K562 treated with DMSO at 1 percent for 48 hours (cell line): ENCODE results near the gene CSAG3. TPM values are rescaled to one million over a fixed set of nuclear protein-coding genes. Genes with fewer than 3 reads are reported as not detected.

Source experiments
- total RNA-seq: library from RNA; unstranded; fragments of 300-600 nt; gene quantifications from 2 replicates; pipeline ENCODE4 v1.2.3, GENCODE V29; 2022; ENCODE audit warnings: low replicate concordance; ENCODE audit errors: extremely low read depth

Gene CSAG3
- not detected in 2 replicates for total RNA-seq

DNA sequence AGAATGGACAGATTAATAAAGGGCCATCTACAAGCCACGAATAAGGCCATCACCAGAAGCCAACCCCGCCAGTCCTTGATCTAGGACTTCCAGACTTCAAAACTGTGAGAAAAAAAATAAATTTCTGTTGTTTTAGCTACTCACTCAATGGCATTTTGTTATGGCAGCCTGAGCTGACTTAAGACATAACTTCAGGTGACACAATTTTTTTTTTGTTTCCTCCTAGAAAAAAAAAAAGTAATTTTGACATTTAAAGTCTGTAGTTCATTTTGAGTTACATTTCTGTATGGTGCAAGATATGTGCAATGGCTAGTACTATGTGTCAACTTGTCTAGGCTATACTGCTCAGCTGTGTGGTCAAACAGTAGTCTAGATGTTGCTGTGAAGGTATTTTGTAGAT lies at the start of gene CSAG3:
Gene CSAG3 (plus strand): TSS at position 301 of the 400 bp plus-strand sequence.

DNA sequence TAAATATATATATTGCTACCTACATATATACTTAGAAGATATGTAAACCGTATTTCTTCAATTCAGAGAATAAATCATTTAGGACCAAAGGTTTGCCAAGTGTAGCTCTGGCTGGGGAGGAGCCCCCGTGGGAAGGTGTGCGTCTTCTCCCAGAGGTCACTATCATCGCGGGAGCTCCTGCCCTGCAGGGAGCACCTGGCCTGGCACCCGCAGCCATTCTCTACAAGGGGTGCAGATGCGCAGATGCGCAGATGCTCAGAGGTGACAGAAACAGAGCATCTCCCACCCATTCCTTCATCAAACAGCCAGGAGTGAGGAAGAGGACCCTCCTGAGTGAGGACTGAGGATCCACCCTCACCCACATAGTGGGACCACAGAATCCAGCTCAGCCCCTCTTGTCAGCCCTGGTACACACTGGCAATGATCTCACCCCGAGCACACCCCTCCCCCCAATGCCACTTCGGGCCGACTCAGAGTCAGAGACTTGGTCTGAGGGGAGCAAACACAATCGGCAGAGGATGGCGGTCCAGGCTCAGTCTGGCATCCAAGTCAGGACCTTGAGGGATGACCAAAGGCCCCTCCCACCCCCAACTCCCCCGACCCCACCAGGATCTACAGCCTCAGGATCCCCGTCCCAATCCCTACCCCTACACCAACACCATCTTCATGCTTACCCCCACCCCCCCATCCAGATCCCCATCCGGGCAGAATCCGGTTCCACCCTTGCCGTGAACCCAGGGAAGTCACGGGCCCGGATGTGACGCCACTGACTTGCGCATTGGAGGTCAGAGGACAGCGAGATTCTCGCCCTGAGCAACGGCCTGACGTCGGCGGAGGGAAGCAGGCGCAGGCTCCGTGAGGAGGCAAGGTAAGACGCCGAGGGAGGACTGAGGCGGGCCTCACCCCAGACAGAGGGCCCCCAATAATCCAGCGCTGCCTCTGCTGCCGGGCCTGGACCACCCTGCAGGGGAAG lies 44.9 kb upstream of the CSAG3 start, which contains the start of gene MAGEA2B:
Gene MAGEA2B (plus strand): TSS at position 814 of the 973 bp plus-strand sequence. CDS start 2,479 bp downstream, outside the sequence.

DNA sequence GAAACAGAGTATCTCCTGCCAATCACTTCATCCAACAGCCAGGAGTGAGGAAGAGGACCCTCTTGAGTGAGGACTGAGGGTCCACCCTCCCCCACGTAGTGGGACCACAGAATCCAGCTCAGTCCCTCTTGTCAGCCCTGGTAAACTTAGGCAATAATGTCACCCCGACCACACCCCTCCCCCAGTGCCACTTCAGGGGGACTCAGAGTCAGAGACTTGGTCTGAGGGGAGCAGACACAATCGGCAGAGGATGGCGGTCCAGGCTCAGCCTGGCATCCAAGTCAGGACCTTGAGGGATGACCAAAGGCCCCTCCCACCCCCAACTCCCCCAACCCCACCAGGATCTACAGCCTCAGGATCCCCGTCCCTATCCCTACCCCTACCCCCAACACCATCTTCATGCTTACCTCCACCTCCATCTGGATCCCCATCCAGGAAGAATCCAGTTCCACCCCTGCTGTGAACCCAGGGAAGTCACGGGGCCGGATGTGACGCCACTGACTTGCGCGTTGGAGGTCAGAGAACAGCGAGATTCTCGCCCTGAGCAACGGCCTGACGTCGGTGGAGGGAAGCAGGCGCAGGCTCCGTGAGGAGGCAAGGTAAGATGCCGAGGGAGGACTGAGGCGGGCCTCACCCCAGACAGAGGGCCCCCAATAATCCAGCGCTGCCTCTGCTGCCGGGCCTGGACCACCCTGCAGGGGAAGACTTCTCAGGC lies 25.6 kb upstream of the CSAG3 start, which contains the start of the genes CSAG1 and MAGEA12:
Gene CSAG1 (minus strand): TSS at position 461 of the 715 bp plus-strand sequence. CDS start 1,261 bp downstream, outside the sequence.
Gene MAGEA12 (plus strand): TSS at position 497 of the 715 bp plus-strand sequence. CDS start 2,405 bp downstream, outside the sequence.

DNA sequence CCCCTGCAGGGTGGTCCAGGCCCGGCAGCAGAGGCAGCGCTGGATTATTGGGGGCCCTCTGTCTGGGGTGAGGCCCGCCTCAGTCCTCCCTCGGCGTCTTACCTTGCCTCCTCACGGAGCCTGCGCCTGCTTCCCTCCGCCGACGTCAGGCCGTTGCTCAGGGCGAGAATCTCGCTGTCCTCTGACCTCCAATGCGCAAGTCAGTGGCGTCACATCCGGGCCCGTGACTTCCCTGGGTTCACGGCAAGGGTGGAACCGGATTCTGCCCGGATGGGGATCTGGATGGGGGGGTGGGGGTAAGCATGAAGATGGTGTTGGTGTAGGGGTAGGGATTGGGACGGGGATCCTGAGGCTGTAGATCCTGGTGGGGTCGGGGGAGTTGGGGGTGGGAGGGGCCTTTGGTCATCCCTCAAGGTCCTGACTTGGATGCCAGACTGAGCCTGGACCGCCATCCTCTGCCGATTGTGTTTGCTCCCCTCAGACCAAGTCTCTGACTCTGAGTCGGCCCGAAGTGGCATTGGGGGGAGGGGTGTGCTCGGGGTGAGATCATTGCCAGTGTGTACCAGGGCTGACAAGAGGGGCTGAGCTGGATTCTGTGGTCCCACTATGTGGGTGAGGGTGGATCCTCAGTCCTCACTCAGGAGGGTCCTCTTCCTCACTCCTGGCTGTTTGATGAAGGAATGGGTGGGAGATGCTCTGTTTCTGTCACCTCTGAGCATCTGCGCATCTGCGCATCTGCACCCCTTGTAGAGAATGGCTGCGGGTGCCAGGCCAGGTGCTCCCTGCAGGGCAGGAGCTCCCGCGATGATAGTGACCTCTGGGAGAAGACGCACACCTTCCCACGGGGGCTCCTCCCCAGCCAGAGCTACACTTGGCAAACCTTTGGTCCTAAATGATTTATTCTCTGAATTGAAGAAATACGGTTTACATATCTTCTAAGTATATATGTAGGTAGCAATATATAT lies 5.0 kb upstream of the CSAG3 start, which contains the start of gene MAGEA2:
Gene MAGEA2 (minus strand): TSS at position 157 of the 965 bp plus-strand sequence. CDS start 2,479 bp downstream, outside the sequence.

DNA sequence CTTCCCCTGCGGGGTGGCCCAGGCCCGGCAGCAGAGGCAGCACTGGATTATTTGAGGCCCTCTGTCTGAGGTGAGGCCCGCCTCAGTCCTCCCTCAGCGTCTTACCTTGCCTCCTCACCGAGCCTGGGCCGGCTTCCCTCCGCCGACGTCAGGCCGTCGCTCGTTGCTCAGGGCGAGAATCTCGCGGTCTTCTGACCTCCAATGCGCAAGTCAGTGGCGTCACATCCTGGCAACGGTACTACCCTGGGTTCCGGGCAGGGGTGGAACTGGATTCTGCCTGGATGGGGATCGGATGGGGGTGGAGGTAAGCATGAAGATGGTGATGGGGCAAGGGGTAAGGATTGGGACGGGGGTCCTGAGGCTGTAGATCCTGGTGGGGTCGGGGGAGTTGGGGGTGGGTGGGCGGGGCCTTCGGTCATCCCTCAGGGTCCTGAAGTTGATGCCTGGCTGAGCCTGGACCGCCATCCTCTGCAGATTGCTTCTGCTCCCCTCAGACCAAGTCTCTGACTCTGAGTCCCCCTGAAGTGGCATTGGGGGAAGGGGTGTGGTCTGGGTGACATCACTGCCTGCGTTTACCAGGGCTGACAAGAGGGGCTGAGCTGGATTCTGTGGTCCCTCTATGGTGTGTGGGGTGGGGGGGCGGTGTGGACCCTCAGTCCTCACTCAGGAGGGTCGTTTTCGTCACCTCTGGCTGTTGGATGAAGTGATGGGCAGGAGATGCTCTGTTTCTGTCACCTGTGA lies 10.7 kb downstream of the CSAG3 start, which contains the start of gene MAGEA6:
Gene MAGEA6 (minus strand): TSS at position 141 of the 741 bp plus-strand sequence. CDS start 2,039 bp downstream, outside the sequence.

Other genes with a start within 250 kb of the CSAG3 start
- gene GABRQ, start 121.3 kb upstream of the CSAG3 start, total RNA-seq = not detected in 2 replicates
- not detected in 2 replicates for gene MAGEA3, start 60.4 kb upstream of the CSAG3 start, total RNA-seq
- gene CSAG2, start 49.9 kb upstream of the CSAG3 start, total RNA-seq = not detected in 2 replicates
- gene MAGEA2B, start 44.6 kb upstream of the CSAG3 start, total RNA-seq = not detected in 2 replicates
- gene CSAG1, start 25.5 kb upstream of the CSAG3 start, total RNA-seq = not detected in 2 replicates
- not detected in 2 replicates for gene MAGEA12, start 25.5 kb upstream of the CSAG3 start, total RNA-seq
- not detected in 2 replicates for gene MAGEA2, start 5.4 kb upstream of the CSAG3 start, total RNA-seq
- not detected in 2 replicates for gene MAGEA6, start 10.5 kb downstream of the CSAG3 start, total RNA-seq
- not detected in 2 replicates for gene CETN2, start 71.5 kb downstream of the CSAG3 start, total RNA-seq
- not detected in 2 replicates for gene NSDHL, start 71.8 kb downstream of the CSAG3 start, total RNA-seq
- gene ZNF185, start 138.8 kb downstream of the CSAG3 start, total RNA-seq = not detected in 2 replicates
- gene PNMA5, start 234.9 kb downstream of the CSAG3 start, total RNA-seq = not detected in 2 replicates